A673 (cell line): ENCODE data around the gene HSD17B4.

Source experiments
- CTCF ChIP-seq: fragments of 300-800, 200-600 bp; sonication (generic); conservative IDR thresholded peaks from 2 replicates; pipeline ENCODE4 v1.5.1; 2017; ENCODE audit warnings: low read depth, mild to moderate bottlenecking, antibody characterized with exemption, low read length, moderate library complexity, mixed read lengths
- EZH2 ChIP-seq: fragments of 200-600 bp; sonication (generic); IDR thresholded peaks from 2 replicates; pipeline ENCODE4 v1.6.1; 2017; ENCODE audit warnings: borderline replicate concordance, low read depth, mild to moderate bottlenecking, mixed read lengths, antibody characterized with exemption, low read length; ENCODE audit not compliant: poor library complexity, severe bottlenecking

GRCh38 chr5:119522841-119523240 is 70.5 kb downstream of the HSD17B4 start:
- TF ChIP-seq CTCF (no peak), EZH2 (no peak)
